ENCODE data around the gene COBLL1.
"Not testable (repeated sequence)": the region's sequence is repeated elsewhere in the genome, so short reads cannot be mapped to it uniquely, and the experiment has no call there.

COBLL1 gene, protein sequence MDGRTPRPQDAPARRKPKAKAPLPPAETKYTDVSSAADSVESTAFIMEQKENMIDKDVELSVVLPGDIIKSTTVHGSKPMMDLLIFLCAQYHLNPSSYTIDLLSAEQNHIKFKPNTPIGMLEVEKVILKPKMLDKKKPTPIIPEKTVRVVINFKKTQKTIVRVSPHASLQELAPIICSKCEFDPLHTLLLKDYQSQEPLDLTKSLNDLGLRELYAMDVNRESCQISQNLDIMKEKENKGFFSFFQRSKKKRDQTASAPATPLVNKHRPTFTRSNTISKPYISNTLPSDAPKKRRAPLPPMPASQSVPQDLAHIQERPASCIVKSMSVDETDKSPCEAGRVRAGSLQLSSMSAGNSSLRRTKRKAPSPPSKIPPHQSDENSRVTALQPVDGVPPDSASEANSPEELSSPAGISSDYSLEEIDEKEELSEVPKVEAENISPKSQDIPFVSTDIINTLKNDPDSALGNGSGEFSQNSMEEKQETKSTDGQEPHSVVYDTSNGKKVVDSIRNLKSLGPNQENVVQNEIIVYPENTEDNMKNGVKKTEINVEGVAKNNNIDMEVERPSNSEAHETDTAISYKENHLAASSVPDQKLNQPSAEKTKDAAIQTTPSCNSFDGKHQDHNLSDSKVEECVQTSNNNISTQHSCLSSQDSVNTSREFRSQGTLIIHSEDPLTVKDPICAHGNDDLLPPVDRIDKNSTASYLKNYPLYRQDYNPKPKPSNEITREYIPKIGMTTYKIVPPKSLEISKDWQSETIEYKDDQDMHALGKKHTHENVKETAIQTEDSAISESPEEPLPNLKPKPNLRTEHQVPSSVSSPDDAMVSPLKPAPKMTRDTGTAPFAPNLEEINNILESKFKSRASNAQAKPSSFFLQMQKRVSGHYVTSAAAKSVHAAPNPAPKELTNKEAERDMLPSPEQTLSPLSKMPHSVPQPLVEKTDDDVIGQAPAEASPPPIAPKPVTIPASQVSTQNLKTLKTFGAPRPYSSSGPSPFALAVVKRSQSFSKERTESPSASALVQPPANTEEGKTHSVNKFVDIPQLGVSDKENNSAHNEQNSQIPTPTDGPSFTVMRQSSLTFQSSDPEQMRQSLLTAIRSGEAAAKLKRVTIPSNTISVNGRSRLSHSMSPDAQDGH

DNA sequence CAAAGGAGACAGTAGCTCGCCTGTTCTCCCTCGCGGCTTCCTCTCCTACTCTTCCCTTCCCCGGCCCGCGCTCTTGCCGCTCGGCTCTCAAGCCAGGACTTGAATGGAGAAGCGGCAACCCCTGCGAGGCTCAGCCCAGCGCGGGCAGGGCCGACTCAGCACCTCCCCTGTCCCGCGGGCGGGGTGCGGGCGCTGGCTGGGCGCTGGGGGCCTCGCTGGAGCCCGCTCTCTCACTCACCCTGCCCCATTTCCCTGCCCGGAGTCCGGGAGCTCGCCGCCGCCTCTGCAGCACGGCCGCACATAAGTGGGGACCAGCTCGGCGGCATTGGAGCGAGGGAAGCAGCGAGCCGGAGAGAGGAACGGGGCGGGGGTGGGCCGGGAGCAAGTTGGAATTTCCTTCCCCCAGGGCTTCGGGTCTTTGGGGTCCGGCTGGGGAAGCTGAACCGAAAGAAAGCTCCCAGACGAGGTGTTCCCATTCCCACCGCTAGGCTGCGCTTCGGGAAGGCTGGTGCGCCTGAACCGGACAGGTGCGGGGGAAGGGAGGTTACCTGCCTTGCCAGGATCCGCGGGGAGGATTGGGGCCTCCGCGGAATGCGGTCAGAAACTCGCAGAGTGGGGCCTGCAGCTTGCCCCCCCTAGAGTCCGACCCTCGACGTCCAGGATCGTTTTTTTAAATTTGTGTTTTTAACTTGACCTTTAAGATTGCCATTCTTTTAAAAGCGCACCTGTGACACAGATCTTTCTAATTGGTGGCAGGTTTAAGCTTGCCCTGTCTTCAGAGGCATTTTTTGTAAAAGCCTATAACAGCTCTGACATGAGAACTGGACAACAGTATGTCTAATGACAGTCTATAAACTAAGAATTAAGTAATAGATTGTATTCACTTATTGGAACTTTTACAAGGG is at the start of gene COBLL1:
COBLL1 (minus strand) TSS at position 105 of the 905 bp plus-strand sequence. CDS start 627 bp downstream, outside the sequence.
- peak; percentile 34 to 54 for DNase-seq

DNA sequence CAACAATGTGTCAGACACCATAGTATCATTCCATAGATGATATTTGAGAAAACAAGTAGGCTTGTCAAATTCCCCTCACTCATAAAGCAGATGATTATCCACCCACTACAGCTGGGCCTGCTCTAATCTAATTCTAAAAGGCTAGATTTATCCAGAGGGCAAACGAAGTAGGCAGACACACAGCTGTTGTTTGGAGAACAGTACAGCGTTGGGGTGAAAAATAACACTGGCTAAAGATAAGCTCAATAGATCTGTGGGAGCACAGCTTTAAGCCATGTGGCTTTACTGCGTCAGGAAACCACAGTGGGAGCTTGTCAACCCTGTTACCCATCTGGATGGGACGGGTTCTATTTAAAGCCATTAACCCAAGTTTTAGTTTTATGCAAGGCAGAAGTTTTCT is 48.9 kb upstream of the COBLL1 start:
- DNase-seq: no peak

DNA sequence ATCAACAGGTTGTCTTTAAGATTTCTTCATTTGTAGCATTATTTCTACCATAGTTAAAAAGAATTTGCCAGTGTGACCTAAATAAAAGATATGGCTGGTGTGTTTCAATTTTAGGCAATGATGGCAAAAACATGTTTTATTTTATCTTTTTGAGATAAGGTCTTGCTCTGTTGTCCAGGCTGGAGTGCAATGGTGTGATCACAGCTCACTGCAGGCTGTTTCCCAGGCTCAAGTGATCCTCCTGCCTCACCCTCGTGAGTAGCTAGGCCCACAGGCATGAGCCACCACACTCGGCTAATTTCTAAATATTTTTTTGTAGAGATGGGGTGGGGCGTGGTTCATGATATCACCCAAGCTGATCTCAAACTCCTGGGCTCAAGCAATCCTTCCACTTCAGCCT is 47.0 kb upstream of the COBLL1 start:
- no peak for DNase-seq

DNA sequence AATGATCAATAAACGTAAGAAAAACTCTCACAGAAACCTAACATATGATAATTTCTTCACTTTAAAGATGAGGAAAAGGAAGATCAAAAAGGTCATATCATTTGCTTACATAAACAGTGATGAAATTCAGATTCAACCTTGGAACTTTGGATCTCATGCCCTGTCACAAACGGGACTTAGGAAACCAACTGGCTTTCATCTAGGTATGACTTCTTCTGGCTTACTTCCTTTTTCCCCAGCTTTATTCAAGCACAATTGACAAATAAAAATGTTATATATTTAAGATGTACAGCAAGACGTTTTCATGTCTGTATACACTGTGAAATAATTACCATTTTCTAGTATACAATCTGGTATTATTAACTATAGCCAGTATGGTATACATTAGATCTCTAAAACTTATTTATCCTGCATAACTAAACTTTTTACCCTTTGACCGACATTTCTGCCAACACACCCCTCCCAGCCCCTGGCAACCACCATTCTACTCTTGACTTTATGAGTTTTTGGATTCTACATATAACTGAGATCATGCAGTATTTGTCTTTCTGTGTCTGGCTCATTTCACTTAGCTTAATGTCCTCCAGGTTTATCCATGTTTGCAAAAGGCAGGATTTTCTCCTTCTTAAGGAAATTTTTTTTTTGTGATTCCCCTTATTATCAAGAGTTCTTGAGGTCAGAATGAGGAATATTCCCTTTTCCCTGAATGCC is 46.0 kb upstream of the COBLL1 start:
- no peak for DNase-seq

DNA sequence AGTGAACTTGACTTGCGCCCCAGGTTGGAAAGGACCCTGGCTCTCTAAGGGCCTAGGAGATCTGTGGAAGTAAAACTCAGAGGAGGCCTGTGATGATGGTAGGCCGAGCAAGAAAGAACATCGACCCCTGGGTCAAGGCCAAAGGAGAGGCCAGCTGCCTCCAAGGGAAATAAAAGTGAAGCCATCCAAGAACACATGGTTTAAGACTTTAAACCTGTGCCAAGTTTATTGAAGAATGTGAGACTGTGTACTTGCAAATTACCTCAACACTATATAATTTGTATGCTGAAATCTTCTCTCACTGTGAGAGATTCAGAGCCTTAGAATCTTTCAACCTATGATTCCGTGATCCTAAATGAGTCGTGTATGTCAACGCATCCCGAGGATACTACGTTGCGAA is 40.7 kb upstream of the COBLL1 start:
- DNase-seq: no peak

DNA sequence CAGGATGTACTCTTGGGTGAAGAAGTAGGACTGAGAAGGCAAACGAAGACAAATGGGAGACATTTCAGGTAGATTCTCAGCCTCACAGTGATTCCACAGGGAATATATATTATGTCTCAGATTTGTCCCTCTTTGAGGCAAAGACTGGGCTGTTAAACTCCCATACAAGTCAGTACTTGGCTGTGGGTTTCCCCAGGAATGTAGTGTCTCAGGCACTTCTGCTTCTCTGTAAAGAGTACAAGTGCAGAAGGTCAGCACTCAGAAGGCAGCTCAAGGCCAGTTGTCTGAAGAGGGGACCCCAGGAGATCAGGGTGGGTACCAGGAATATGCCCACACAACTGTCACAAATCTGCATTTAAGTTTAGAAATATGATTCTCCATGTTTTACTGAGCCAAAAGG is 39.9 kb upstream of the COBLL1 start:
- DNase-seq: no peak

DNA sequence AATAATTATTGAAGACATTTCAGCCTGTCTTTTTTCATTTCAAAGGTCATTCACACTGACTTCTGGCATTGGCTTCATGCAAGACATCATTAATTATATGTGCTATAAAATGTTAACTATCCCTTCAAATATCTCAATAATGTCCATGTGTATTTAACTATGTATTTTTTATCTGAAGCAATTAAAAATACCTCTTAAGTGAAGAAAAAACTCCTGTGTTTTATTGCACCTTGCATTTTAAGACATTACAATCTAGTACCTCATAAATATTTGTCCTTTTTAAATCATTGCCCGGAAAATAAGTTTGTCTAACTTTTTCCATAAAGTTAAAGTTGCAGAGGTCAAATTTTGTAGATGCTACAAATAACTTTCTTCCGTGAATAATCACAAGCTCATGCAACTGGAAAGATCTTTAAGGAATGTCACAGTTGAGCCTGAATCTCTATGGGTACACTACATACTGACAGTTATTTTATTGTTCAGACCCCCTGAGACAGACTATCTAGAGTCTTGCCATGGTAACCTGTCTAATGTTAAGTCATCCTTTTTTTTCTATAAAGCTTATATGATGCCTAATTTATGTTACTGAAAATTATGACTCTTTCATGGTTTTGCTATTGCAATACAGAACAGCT is 38.4 kb upstream of the COBLL1 start:
- DNase-seq: no peak

DNA sequence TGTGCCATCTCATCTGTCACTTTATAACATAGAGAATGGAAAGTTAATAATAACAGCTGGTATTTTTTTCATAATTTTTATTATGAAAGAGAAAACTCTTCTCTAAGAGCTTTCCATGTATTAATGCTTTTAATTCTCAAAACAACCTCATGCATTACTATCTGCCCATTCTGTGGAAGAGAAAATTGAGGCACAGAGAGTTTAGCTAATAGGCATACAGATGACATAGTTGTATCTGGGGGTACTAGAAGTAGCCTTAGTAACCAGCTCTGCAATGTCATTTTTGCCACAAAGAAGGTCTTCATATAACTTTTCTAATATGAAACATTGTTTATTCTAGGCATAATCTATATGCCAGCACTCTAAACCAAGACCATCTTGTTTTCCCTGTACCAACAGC is 36.3 kb upstream of the COBLL1 start:
- no peak for DNase-seq

DNA sequence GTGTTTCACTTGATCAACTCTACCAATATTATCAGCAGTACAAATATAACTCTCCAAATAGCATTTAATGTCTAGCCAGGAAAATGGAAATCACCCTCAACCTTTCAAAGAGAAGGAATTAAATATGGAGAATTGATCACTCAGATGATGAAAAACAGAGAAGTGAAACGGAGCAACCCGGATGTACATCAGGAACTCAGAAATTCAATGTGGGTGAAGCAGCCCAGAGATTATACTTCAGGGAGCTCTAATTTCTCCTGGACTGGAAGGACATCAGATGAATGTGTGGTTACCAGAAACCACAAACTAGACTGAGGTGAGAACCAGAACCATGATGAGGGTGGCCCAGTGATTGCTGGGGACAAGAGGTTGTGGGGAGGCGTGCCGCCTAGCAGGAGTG is 35.5 kb upstream of the COBLL1 start:
- DNase-seq: no peak

DNA sequence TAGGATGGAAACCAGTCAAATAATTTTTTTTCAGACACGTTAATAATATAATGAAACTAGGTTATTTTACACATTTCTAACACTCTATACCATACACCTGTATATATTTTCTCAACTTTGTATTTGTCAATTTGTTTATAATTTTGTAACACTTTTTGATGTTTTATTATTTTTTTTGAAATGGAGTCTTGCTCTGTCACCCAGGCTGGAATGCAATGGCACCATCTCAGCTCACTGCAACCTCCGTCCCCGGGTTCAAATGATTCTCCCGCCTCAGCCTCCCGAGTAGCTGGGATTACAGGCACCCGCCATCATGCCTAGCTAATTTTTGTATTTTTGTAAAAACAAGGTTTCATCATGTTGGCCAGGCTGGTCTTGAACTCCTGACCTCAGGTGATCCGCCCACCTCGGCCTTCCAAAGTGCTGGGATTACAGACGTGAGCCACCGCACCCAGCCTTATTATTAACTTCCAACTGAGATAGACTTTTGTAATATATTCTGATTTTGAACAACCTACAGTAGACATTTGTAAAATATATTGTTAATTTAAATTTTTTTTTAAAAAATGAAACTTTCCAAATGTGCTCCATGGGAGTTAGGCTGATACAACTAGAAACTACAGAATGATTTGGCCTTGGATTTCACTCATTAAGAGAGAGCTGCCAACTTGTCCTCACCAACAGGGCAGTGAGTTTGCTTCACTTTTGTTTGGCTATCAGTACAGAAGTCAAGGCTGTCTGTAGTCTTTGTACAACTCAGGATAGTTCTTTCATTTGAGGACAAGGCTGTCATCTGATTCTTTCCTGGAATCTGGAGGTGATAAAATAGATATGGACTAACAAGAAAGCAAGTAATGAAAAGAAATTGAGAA is 33.9 kb upstream of the COBLL1 start:
- DNase-seq: no peak

DNA sequence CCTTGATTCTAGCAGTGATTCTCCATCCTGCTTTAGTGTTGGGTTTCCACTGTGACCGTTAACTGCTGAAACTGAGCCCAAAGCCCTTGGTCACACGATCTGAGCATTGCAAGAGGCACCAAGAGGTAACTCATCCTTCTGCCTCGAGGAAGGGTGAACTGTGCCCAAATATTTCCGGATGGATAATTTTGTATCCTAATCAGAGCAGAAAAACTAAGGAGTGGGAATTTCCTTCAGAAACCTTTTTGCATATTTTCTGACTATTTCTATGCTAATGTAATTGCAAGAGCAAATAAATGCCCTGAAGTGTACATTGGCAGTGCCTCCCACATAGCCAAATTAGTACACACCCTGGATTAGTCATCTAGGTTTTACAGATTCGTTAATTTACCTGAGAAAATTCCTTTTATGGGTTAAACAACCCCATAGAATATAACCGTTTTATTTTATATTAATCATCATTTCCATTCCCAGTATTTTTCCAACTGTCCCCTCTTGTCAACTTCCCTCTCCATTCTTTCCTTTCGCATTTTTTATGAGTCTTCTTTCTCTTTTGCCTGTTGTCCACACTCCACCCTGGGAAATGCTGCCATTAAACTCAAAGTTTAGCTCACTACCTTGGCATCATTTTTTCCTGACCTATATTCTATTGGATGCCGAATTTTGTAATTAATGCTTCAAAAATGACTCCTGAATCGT is 31.7 kb upstream of the COBLL1 start:
- DNase-seq: no peak

DNA sequence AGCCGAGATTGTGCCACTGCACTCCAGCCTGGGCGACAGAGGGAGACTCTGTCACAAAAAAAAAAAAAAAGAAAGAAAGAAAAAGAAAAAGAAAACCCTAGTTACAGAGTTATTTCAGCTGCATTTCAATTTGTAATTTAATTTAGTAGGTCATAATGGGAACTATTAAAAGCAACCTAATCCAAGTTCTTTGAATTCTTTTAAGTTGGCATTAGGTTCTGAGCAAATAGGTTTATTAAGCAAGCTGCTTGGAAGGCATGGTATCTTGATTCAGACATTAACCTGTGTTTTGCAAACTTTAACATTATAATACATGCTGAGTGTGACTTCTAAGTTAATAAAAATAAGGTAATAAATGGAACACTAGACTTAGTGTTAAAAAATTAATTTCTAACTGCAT is 29.8 kb upstream of the COBLL1 start:
- DNase-seq: no peak

DNA sequence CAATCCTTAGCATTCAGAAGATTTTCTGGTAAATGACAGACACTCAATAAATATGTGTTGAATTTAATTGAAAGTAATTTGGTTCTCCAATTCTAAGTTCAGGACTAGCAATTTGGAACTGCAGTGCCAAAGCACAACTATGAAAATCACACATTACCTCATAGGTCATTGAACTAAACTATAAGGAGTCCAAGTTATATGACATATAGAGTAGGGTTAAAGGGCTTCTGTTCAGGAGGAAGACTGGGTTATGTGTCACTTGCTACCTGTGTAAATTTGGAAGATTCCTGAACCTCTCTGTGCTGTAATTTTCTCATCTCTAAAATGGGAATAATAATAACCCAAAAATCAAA is 27.8 kb upstream of the COBLL1 start:
- DNase-seq: no peak

DNA sequence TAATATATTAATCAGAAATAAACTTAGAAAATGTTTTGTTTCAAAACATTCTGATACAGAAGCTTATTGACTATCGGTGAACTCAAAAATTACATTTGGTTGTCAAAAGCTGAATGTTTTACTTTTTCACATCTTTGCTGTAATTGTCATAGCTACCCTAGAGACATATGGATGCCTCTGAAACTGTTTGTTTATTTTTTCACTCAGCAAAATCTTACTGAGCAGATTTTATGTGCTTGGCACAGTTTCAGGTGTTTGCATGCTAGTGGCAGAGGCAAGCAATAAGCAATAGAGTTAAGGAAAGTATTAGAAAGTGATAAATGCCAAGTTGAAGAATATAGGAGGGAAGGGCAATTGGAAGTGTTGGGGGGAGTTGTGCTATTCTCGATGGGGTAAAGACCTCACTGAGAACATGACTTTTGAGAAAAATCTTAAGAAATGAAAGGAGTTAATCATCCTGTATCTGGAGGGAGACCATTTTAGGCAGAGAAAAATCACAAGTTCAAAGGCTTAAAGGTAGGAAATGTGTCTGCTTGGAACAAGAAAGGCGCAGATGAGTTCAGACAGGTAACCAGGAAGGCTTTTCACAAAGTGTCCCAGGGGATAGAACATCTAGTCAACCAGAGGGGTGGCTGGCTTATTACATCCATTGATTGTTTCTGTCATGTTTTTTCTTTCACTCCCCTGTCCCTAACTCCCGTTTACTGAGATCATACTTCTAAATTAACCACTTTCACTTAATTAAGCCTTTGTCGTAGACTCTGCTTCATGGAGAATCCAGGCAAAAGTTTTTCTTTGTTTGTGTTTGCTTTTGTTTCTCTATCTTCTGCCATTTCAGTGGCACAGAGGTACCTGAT is 27.2 kb upstream of the COBLL1 start:
- no peak for DNase-seq

DNA sequence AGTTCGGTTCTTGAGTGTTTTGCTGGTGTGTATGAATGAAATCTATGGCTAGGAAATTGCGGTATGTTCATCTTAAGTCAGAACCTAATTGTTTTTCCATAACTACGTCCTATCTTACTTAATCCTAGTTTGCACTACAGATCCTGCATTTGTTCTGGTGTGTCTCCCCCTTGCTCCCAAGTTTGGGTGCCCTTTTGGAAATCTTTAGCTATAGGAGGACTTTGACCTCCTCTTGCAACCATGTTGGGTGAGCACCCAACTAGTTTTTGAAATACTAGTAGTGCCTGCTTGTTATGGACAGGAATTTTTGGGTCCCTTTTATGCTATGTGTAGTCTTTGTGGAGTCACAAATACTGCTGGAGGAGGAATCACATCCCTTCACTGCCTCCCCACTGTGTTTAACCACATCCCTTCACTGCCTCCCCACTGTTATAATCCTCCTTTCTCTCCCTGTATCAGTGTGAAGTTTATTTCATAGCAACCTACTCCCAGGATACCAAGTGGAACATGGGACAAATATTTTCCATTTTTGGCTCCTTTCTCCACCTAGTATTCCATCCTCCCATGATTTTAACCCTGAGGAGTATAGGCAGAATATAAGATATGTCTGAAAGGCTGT is 26.3 kb upstream of the COBLL1 start:
- DNase-seq: no peak

DNA sequence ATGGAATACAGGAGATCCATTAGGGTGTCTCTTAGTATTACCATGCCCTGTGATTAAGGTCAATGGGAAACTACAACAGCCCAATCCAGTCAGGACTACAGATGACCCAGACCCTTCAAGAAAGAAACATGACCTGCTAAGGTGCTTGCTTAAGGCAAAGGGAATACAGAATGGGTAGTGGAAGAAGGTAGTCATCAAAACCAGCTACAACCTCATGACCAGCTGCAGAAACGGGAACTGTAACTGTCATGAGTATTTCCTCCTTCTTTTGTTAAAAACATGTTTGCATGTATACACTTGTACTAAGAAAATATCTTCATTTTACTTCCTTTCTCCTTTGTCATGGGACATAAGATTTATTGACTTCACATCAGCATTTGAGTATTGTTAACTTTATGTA is 24.8 kb upstream of the COBLL1 start:
- DNase-seq: not testable (repeated sequence)

DNA sequence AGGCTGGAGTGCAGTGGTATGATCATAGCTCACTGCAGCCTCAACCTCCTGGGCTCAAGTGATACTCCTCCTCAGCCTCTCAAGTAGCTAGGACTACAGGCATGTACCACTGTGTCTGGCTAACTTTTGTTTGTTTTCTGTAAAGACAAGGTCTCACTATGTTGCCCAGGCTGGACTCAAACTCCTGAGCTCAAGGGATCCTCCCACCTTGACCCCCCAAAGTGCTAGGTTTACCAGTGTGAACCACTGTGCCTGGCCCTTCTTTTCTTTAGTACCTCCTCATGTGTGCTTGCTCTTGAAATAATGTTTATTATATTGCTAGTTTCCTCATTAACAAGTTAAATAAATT is 19.0 kb upstream of the COBLL1 start:
- DNase-seq: no peak
